ENCODE measurements around the gene ATE1. TPM values are rescaled to one million over a fixed set of nuclear protein-coding genes. Genes with fewer than 3 reads are reported as not detected.

The ATE1 gene
- total and polyA plus RNA-seq, 2 donors (not counting 3 experiments of a cell fraction or from before 2014, with no cell fraction given), result 8.7 to 27.1 TPM

- Histone ChIP-seq H3K9ac (replicated peaks; ENCODE audit: extremely low read depth, insufficient read depth, low read length) (peak overlapping the region; percentile 79), H3K27ac (ENCODE audit: insufficient read depth, low read depth, low read length) (peak overlapping the region; percentile 94), H3K27me3 (ENCODE audit: control insufficient read depth in 2 of 2, insufficient read depth in 2 of 2, low read length in 2 of 2) (no peaks in the 10 kb centered on the region), H2AFZ (ENCODE audit: low read depth, low read length) (peak overlapping the region; percentile 30), H3K36me3 (ENCODE audit: control insufficient read depth in 2 of 2, extremely low read depth in 1 of 2, insufficient read depth in 2 of 2, low read length in 2 of 2) (no peaks in the 10 kb centered on the region), H3K9me3 (replicated peaks; ENCODE audit: control insufficient read depth, insufficient read depth, low read length) (no peaks in the 10 kb centered on the region), H3K4me3 (replicated peaks in 1 of 3; ENCODE audit: insufficient read depth in 1 of 3, low read depth in 1 of 3, low read length in 3 of 3) (peak overlapping the region in 1 of 3 experiments; percentile 29), H3K4me1 (ENCODE audit: control insufficient read depth, extremely low read depth, insufficient read depth, low read length) (peaks cover 23% of the 10 kb centered on the region), H3K4me2 (ENCODE audit: insufficient read depth, low read length) (peak overlapping the region; percentile 73), H3K79me2 (ENCODE audit: control insufficient read depth, insufficient read depth, low read length) (no peaks in the 10 kb centered on the region), H4K20me1 (replicated peaks; ENCODE audit: control insufficient read depth, extremely low read depth, insufficient read depth, low read length) (no peaks in the 10 kb centered on the region), H3K9me1 (replicated peaks; ENCODE audit: control insufficient read depth, extremely low read depth, insufficient read depth, low read length) (no peaks in the 10 kb centered on the region)
- TF ChIP-seq FOS (IDR thresholded peaks at IDR 0.05; ENCODE audit: borderline replicate concordance, insufficient read depth, low read length) (peak; percentile 62), EZH2 (IDR thresholded peaks at IDR 0.05; ENCODE audit: borderline replicate concordance, low read depth, low read length, severe bottlenecking) (no peak), JUN (IDR thresholded peaks at IDR 0.05; ENCODE audit: borderline replicate concordance, insufficient read depth, insufficient read length, low read depth) (peak; percentile 73), MAX (IDR thresholded peaks at IDR 0.05; ENCODE audit: insufficient read depth, insufficient read length) (no peak)
- no peak for FAIRE-seq
- peak; percentile 84 for DNase-seq (ENCODE audit: low read depth, low spot score)
- intact Hi-C loops (cut with micrococcal nuclease) (loop anchor here (1.0 to 2.0 kb wide), 2 partner anchors 37 to 55 kb away; no protein-coding TSS in a partner anchor), dilution Hi-C loops (cut with MboI; ENCODE audit: extremely low pct_ligation_motif_present, low sequenced_read_pairs) (no loop called here)
- ChIA-PET CTCF (interaction anchor here (0.9 to 1.8 kb wide), 8 partner anchors 9 to 842 kb away, joined by 3 to 8 read pairs (median 4); no protein-coding TSS in a partner anchor), POLR2A (no interaction called here)
- TSS peak; percentile 72 for BruUV-seq (replicated peaks)
Measured at GRCh38 chr10:121791761-121792160, 136.1 kb downstream of the ATE1 start.

- Histone ChIP-seq H2AFZ (ENCODE audit: low read depth, low read length) (no peak overlapping the region), H3K27me3 (ENCODE audit: control insufficient read depth in 2 of 2, insufficient read depth in 2 of 2, low read length in 2 of 2) (no peaks in the 10 kb centered on the region), H3K4me2 (ENCODE audit: insufficient read depth, low read length) (no peak overlapping the region), H3K4me1 (ENCODE audit: control insufficient read depth, extremely low read depth, insufficient read depth, low read length) (peaks cover 23% of the 10 kb centered on the region), H3K27ac (ENCODE audit: insufficient read depth, low read depth, low read length) (no peak overlapping the region), H4K20me1 (replicated peaks; ENCODE audit: control insufficient read depth, extremely low read depth, insufficient read depth, low read length) (no peaks in the 10 kb centered on the region), H3K9me3 (replicated peaks; ENCODE audit: control insufficient read depth, insufficient read depth, low read length) (no peaks in the 10 kb centered on the region), H3K36me3 (ENCODE audit: control insufficient read depth in 2 of 2, extremely low read depth in 1 of 2, insufficient read depth in 2 of 2, low read length in 2 of 2) (peaks cover 0 to 2% of the 10 kb centered on the region in 2 experiments), H3K9ac (replicated peaks; ENCODE audit: extremely low read depth, insufficient read depth, low read length) (no peak overlapping the region), H3K79me2 (ENCODE audit: control insufficient read depth, insufficient read depth, low read length) (no peaks in the 10 kb centered on the region), H3K9me1 (replicated peaks; ENCODE audit: control insufficient read depth, extremely low read depth, insufficient read depth, low read length) (no peaks in the 10 kb centered on the region), H3K4me3 (replicated peaks in 1 of 3; ENCODE audit: insufficient read depth in 1 of 3, low read depth in 1 of 3, low read length in 3 of 3) (no peak overlapping the region)
- ChIA-PET CTCF (interaction anchor here (0.8 to 1.3 kb wide), 2 partner anchors 31 to 36 kb away, joined by 3 read pairs; no protein-coding TSS in a partner anchor), POLR2A (no interaction called here)
- DNase-seq (ENCODE audit: low read depth, low spot score), result no peak
- no peak for TF ChIP-seq POLR2A (IDR thresholded peaks at IDR 0.05; ENCODE audit: low read depth, low read length)
- TF ChIP-seq MYC (IDR thresholded peaks at IDR 0.05; ENCODE audit: low read depth, low read length), result no peak
- intact Hi-C loops (cut with micrococcal nuclease), result no loop called here
- BruUV-seq (replicated peaks), result no TSS peak
- dilution Hi-C loops (cut with MboI; ENCODE audit: extremely low pct_ligation_motif_present, low sequenced_read_pairs), result no loop called here
- no peak for FAIRE-seq
Measured at GRCh38 chr10:121788717-121789116, 139.1 kb downstream of the ATE1 start.
